IMR-90 (cell line): ENCODE data around the gene TMEM52B. TPM values are rescaled to one million over a fixed set of nuclear protein-coding genes. Genes with fewer than 3 reads are reported as not detected.
A peak's percentile ranks its signal among the peaks of the same experiment; 100 is the strongest.

Source experiments
- ATAC-seq: fragments of 200-7000 bp; cut with Tn5 transposase; 2 replicates; pipeline ENCODE4 v1.9.1; 2020; ENCODE audit warnings: low read depth, mild to moderate bottlenecking, moderate library complexity
- BruUV-seq: library from RNA; stranded (reverse); fragments of 400-500 nt; replicated peaks from 2 replicates; lab custom pipeline; 2021; lab: Mats Ljungman, UMichigan
- CTCF ChIA-PET: fragments of 300-600 bp; formaldehyde crosslinking; extraction: SDS; loops from one replicate; lab custom pipeline; 2021; ENCODE audit warnings: antibody characterized with exemption; lab: Yijun Ruan, JAX
- POLR2A ChIA-PET: fragments of 300-600 bp; sonication (Branson Sonifier 250); formaldehyde crosslinking; loops from one replicate; lab custom pipeline; 2022; ENCODE audit warnings: antibody characterized with exemption; ENCODE audit not compliant: unreplicated experiment; lab: Charles Lee
- DNase-seq: peaks from one replicate; pipeline ENCODE4 v3.0.0; 2013
- H2AFZ ChIP-seq: replicated peaks from 2 replicates; pipeline ENCODE3; 2013; ENCODE audit warnings: low read length, mild to moderate bottlenecking; ENCODE audit not compliant: poor library complexity
- H2AK5ac ChIP-seq: 2 replicates; pipeline ENCODE4 v1.6.1; 2013; ENCODE audit warnings: low read depth, low read length, inconsistent platforms
- H2AK9ac ChIP-seq: replicated peaks from 2 replicates; pipeline ENCODE3; 2013; ENCODE audit warnings: mild to moderate bottlenecking, low read depth, low read length, moderate library complexity; ENCODE audit not compliant: poor library complexity
- H2BK120ac ChIP-seq: 2 replicates; pipeline ENCODE4 v1.6.1; 2013; ENCODE audit warnings: low read depth, low read length, inconsistent platforms
- H2BK15ac ChIP-seq: 3 replicates; pipeline ENCODE4 v1.6.1; 2013; ENCODE audit warnings: low read depth, low read length, inconsistent platforms
- H2BK20ac ChIP-seq: 2 replicates; pipeline ENCODE4 v1.6.1; 2013; ENCODE audit warnings: low read depth, mild to moderate bottlenecking, inconsistent platforms, low read length, moderate library complexity
- H2BK5ac ChIP-seq: 2 replicates; pipeline ENCODE4 v1.6.1; 2013; ENCODE audit warnings: mild to moderate bottlenecking, low read depth, low read length, inconsistent platforms; ENCODE audit not compliant: poor library complexity, severe bottlenecking
- H3K14ac ChIP-seq: replicated peaks from 2 replicates; pipeline ENCODE4 v1.6.1; 2013; ENCODE audit warnings: low read depth, low read length, inconsistent platforms
- H3K18ac ChIP-seq: 2 replicates; pipeline ENCODE4 v1.6.1; 2013; ENCODE audit warnings: low read depth, low read length, control low read depth
- H3K23ac ChIP-seq: 2 replicates; pipeline ENCODE4 v1.6.1; 2013; ENCODE audit warnings: low read depth, low read length, inconsistent platforms
- H3K27ac ChIP-seq: 2 replicates; pipeline ENCODE4 v1.5.1; 2013; ENCODE audit warnings: mild to moderate bottlenecking, control low read depth, low read length; ENCODE audit not compliant: insufficient read depth
- H3K27me3 ChIP-seq: 2 replicates; pipeline ENCODE4 v1.6.1; 2013; ENCODE audit warnings: low read length; ENCODE audit not compliant: control insufficient read depth, insufficient read depth
- H3K36me3 ChIP-seq: 2 replicates; pipeline ENCODE4 v1.6.1; 2013; ENCODE audit warnings: low read length, mixed read lengths; ENCODE audit not compliant: control insufficient read depth, insufficient read depth
- H3K4ac ChIP-seq: 2 replicates; pipeline ENCODE4 v1.6.1; 2013; ENCODE audit warnings: low read depth, low read length, inconsistent platforms
- H3K4me1 ChIP-seq: 2 replicates; pipeline ENCODE4 v1.6.1; 2013; ENCODE audit warnings: low read length, mixed read lengths; ENCODE audit not compliant: control insufficient read depth, insufficient read depth
- H3K4me2 ChIP-seq: 2 replicates; pipeline ENCODE4 v1.6.1; 2013; ENCODE audit warnings: low read depth, mild to moderate bottlenecking, control low read depth, low read length, moderate library complexity
- H3K4me3 ChIP-seq: 2 replicates; pipeline ENCODE4 v1.5.1; 2013; ENCODE audit warnings: low read depth, mild to moderate bottlenecking, control low read depth, low read length, moderate library complexity; ENCODE audit not compliant: insufficient read depth
- H3K56ac ChIP-seq: 2 replicates; pipeline ENCODE4 v1.6.1; 2013; ENCODE audit warnings: low read length, inconsistent platforms; ENCODE audit not compliant: insufficient read depth; ENCODE audit errors: extremely low read depth
- H3K79me1 ChIP-seq, 2 experiments: 2 replicates each; pipeline ENCODE4 v1.6.1; 2013; ENCODE audit warnings: low read length in 2 of 2, inconsistent platforms in 1 of 2, low read depth in 1 of 2
- H3K9ac ChIP-seq: 2 replicates; pipeline ENCODE4 v1.6.1; 2013; ENCODE audit warnings: low read depth, low read length, control low read depth
- H3K9me1 ChIP-seq: 2 replicates; pipeline ENCODE4 v1.6.1; 2013; ENCODE audit warnings: low read length, inconsistent platforms; ENCODE audit not compliant: insufficient read depth
- H3K9me3 ChIP-seq: 2 replicates; pipeline ENCODE4 v1.6.1; 2013; ENCODE audit warnings: low read length; ENCODE audit not compliant: control insufficient read depth, insufficient read depth
- H4K20me1 ChIP-seq: 2 replicates; pipeline ENCODE4 v1.6.1; 2013; ENCODE audit warnings: low read length, inconsistent platforms; ENCODE audit not compliant: insufficient read depth
- H4K5ac ChIP-seq: 2 replicates; pipeline ENCODE4 v1.6.1; 2013; ENCODE audit warnings: mild to moderate bottlenecking, low read depth, low read length, control low read depth
- H4K8ac ChIP-seq, 2 experiments: 2 replicates each; pipeline ENCODE4 v1.6.1; 2013; ENCODE audit warnings: low read depth in 2 of 2, low read length in 2 of 2, control low read depth in 1 of 2, inconsistent platforms in 1 of 2
- H4K91ac ChIP-seq: 2 replicates; pipeline ENCODE4 v1.6.1; 2013; ENCODE audit warnings: low read depth, low read length, inconsistent platforms; ENCODE audit not compliant: insufficient read depth
- CEBPB ChIP-seq: IDR thresholded peaks from 2 replicates; pipeline ENCODE4 v1.6.1; 2012; ENCODE audit warnings: low read depth, low read length, improper control_type of control experiment
- RAD21 ChIP-seq: IDR thresholded peaks from 2 replicates; pipeline ENCODE4 v1.6.1; 2012; ENCODE audit warnings: low read length, improper control_type of control experiment
- RCOR1 ChIP-seq: IDR thresholded peaks from 2 replicates; pipeline ENCODE4 v1.6.1; 2012; ENCODE audit warnings: mild to moderate bottlenecking, low read length, improper control_type of control experiment; ENCODE audit not compliant: insufficient replicate concordance
- SMC3 ChIP-seq: fragments of 150-350 bp; IDR thresholded peaks from 2 replicates; pipeline ENCODE4 v1.6.1; 2016; ENCODE audit warnings: low read depth, mild to moderate bottlenecking, antibody characterized with exemption, low read length, moderate library complexity
- WGBS, 2 experiments: methylation state at CpG; one replicate each; pipeline versions ENCODE4 v1.1.5 to v1.1.7; 2013; ENCODE audit warnings: missing lambda C conversion rate in 2 of 2; ENCODE audit not compliant: insufficient read length in 1 of 2; ENCODE audit errors: extremely low coverage in 2 of 2; 5-methylcytosine and 5-hydroxymethylcytosine counted together
- dilution Hi-C: fragments of 300-500 bp; cut with HindIII; formaldehyde crosslinking; loops from one replicate; pipeline ENCODE4 v1.14.3; 2018; ENCODE audit warnings: low sequenced_read_pairs; ENCODE audit not compliant: unreplicated experiment
- in situ Hi-C: fragments of 300-500 bp; cut with MboI; formaldehyde crosslinking; loops from 3 replicates; pipeline ENCODE4 v1.14.3; 2019; ENCODE audit warnings: low sequenced_read_pairs, inconsistent platforms, mixed read lengths
- intact Hi-C: fragments of 100-400 bp; cut with micrococcal nuclease; formaldehyde crosslinking; loops from 2 replicates; pipeline ENCODE4 v1.10.0; 2022
- polyA plus RNA-seq, 3 experiments: library from polyadenylated mRNA; depleted of rRNA; stranded (reverse); fragments of >200 nt; gene quantifications; 2 replicates each; pipeline ENCODE4 v1.2.3, GENCODE V29; 2012; ENCODE audit warnings: low replicate concordance in 1 of 3
- total RNA-seq: library from RNA; depleted of rRNA; stranded (reverse); fragments of >200 nt; gene quantifications from 2 replicates; pipeline ENCODE4 v1.2.3, GENCODE V29; 2012
- TF ChIP-seq, protein P1 (sequence below): conservative IDR thresholded peaks from 2 replicates; pipeline ENCODE4 v1.5.1; 2012; ENCODE audit warnings: mild to moderate bottlenecking, low read depth, low read length, improper control_type of control experiment

TMEM52B gene
- total and polyA plus RNA-seq, 2 of the 4 experiments (the other 2 are of a cell fraction), result 2.0 to 3.6 TPM

DNA sequence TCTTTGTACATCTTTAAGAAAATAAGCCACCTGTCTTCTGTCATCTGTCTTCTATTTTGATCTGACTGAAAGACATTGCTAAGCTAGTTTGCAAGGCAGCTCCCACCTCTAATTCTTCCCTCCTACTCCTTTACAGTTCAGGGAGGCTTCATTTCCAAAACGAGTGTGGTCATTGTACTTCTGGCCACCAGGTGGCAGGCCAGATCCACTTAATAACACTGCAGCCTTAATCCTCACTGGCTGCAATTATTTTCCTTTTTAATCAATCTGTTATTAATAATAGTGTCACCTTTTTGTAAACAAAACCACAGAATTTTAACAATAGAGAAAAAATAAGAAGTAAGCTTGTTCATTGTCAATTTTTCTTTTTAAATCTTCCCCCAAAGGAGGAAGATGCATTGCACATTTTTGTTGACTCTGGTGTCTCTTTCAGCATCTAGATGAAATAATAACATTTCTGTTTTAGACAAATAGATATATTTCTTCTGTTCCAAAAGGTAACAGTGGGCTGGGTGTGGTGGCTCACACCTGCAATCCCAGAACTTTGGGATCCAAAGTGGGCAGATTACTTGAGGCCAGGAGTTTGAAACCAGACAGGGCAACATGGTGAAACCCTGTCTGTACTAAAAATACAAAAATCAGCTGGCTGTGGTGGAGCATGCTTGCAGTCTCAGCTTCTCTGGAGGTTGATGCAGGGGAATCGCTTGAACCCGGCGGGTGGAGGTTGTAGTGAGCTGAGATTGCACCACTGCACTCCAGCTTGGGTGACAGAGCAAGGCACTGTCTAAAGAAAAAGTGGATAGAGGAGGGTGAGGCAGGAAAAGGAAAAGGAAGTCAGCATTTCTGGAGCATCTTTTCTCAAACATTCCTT is 57.2 kb downstream of the TMEM52B start:
- H3K9ac ChIP-seq, result no peak overlapping the region
- POLR2A ChIA-PET, result interaction anchor here (0.6 kb wide), 1 partner anchor 123 kb away, joined by 3 read pairs; no protein-coding TSS in a partner anchor
- H4K5ac ChIP-seq, result no peak overlapping the region
- in situ Hi-C loops, result loop anchor here (5.0 to 10.0 kb wide), 2 partner anchors 329 to 516 kb away; no protein-coding TSS in a partner anchor
- no peak overlapping the region for H2BK20ac ChIP-seq
- H3K4ac ChIP-seq, result no peak overlapping the region
- no peak overlapping the region for H2BK15ac ChIP-seq
- H4K8ac ChIP-seq, result no peak overlapping the region
- H2BK5ac ChIP-seq, result no peak overlapping the region
- H4K20me1 ChIP-seq, result no peaks in the 10 kb centered on the region
- H3K36me3 ChIP-seq, result peaks cover 7% of the 10 kb centered on the region
- CTCF ChIA-PET, result interaction anchor here (0.6 to 1.5 kb wide), 4 partner anchors 10 to 514 kb away, joined by 3 to 8 read pairs (median 4); no protein-coding TSS in a partner anchor
- no peak overlapping the region for H3K4me2 ChIP-seq
- H3K4me1 ChIP-seq, result peaks cover 1% of the 10 kb centered on the region; the same call in 1 of the 2 replicates
- peaks cover 7% of the 10 kb centered on the region for H3K9me3 ChIP-seq
- WGBS, 2 experiments, result 65% methylated on average over 3 of the region's 4 CpGs; no CpG with 5 or more reads in 1 of the 2 experiments
- DNase-seq (peak; percentile 44), ATAC-seq (peak; percentile 87)
- H3K79me1 ChIP-seq, result no peaks in the 10 kb centered on the region
- H3K56ac ChIP-seq, result no peak overlapping the region
- no peak overlapping the region for H2BK120ac ChIP-seq
- intact Hi-C loops, result loop anchor here (1.0 to 5.0 kb wide), 7 partner anchors 46 to 514 kb away; partner anchors contain the start of gene STYK1
- H3K23ac ChIP-seq, result no peak overlapping the region
- no peak overlapping the region for H2AK9ac ChIP-seq
- no TSS peak for BruUV-seq
- no peak overlapping the region for H2AFZ ChIP-seq
- H2AK5ac ChIP-seq, result no peak overlapping the region
- no peak overlapping the region for H3K4me3 ChIP-seq
- no peaks in the 10 kb centered on the region for H3K9me1 ChIP-seq
- H4K91ac ChIP-seq, result no peak overlapping the region
- dilution Hi-C loops, result no loop called here
- no peak overlapping the region for H3K27ac ChIP-seq
- H3K14ac ChIP-seq, result no peak overlapping the region
- TF ChIP-seq RAD21 (peak; percentile 84), RCOR1 (no peak), CEBPB (no peak), SMC3 (peak; percentile 80)
- TF ChIP-seq, protein P1, sequence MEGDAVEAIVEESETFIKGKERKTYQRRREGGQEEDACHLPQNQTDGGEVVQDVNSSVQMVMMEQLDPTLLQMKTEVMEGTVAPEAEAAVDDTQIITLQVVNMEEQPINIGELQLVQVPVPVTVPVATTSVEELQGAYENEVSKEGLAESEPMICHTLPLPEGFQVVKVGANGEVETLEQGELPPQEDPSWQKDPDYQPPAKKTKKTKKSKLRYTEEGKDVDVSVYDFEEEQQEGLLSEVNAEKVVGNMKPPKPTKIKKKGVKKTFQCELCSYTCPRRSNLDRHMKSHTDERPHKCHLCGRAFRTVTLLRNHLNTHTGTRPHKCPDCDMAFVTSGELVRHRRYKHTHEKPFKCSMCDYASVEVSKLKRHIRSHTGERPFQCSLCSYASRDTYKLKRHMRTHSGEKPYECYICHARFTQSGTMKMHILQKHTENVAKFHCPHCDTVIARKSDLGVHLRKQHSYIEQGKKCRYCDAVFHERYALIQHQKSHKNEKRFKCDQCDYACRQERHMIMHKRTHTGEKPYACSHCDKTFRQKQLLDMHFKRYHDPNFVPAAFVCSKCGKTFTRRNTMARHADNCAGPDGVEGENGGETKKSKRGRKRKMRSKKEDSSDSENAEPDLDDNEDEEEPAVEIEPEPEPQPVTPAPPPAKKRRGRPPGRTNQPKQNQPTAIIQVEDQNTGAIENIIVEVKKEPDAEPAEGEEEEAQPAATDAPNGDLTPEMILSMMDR, result peak; percentile 79
- no peaks in the 10 kb centered on the region; the same call in 1 of the 2 replicates for H3K27me3 ChIP-seq
- no peak overlapping the region for H3K18ac ChIP-seq
